ENCODE measurements around the gene ITGA11.

GRCh38 chr15:68417051-68417450 is 14.9 kb downstream of the ITGA11 start:
- no peak for TF ChIP-seq SUZ12 (IDR thresholded peaks at IDR 0.05; ENCODE audit: extremely low read depth, insufficient read depth, insufficient read length)
- no peak for TF ChIP-seq ZNF274 (IDR thresholded peaks at IDR 0.05; ENCODE audit: low read depth, low read length)
